UCSD-AML1 (cell line): ENCODE data around the gene SEMA5A.

Experiments
- DNase-seq: peaks from one replicate; lab custom pipeline; 2025; ENCODE audit not compliant: unreplicated experiment; lab: John Stamatoyannopoulos, UW

The SEMA5A gene

DNA sequence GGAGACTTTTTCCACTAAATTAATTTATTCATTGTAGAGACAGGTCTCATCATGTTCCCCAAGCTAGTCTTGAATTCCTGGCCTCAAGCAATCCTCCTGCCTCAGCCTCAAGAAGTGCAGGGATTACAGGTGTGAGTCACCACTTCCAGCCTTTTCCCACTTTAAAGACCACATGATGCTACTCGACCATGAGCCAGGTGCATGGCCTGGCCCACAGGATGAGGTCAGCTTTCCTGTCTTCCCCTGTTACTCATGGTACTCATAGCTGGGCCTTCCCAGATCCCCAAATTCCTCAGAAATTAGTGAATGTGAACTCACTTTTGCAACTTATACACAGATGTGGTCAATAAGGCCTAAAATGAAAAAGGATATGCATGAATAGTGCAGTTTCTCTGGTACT is 395.9 kb downstream of the SEMA5A start:
- no peak for DNase-seq

DNA sequence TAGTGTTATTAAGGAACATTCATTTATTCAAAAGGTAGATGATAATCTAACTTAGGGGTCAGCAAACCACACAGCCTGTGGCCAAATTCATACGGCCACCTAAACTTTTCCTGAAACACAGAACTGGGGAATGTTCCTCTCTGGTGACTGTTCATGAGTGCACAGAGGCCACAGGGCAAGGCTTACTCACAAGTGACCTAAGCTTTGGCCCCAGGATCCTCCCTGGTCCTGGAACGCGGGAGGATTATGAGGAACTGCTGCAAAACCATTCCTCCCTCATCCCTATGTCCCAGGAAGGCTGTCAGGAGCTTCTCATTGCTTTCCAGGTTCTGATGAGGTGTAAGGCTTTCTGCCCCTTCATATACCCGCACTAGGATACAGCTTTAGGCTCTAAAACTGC is 397.6 kb downstream of the SEMA5A start:
- DNase-seq, result no peak

- DNase-seq, result no peak
Measured at GRCh38 chr5:9140711-9141110, 405.2 kb downstream of the SEMA5A start.

DNA sequence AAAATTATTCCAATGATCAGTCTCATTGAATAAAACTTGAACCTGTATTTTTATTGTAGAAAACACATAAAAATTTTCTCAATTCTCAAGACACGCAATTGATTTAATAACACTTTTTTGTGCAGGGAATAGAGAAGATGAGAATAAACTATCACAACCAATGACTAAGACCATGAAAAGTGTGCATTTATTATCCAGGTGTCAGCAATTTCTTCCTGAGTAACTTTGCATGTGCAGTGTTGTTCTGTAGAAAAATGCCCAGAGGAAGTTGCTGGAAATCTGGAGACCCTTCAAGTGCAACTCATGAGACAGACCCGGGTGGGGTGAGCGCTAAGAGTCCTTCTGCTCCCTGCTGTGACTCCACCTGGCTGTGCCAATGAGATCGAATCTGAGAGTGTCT is 405.7 kb downstream of the SEMA5A start:
- DNase-seq, result no peak

- DNase-seq, result no peak
Measured at GRCh38 chr5:9139344-9139743, 406.5 kb downstream of the SEMA5A start.

DNA sequence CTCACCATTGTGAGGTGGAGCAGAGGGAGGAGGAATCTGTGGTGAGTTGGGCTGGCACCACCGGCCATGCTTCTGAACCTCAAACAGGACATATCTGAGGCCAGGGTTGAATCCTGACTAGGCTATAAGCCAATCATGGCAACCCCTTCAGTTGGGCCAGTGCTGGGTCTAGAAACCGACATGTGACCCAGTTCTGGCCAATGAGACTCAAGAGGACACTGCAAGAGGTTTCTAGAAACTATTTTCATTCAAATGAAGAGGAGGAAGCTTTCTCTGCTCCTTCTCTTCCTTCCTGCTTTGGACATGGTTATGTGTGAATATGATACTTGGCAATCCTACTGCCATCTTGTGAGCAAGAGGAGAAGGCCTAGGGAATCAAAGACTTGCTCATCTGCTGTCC is 417.7 kb downstream of the SEMA5A start:
- no peak for DNase-seq

GRCh38 chr5:9126490-9126889 is 419.4 kb downstream of the SEMA5A start:
- no peak for DNase-seq

DNA sequence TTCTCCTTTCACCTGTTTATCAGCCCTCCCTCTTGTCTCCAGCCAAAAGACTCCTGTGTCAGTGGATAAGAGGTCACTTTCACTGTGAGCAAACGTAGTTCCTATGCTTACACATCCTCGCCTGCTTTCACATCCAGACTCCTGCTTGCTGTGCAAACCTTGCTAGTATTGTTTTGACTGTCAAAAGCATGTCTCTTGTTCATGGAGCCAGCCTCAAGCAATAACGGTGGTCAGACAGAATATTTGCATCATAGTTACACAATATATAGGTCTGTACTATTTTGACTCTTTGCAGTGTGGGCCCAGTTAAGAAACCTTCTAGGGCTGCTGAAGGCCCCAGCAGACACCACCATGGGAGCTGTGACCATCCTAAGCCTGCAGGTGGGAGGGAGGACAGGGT is 420.0 kb downstream of the SEMA5A start:
- DNase-seq, result no peak

DNA sequence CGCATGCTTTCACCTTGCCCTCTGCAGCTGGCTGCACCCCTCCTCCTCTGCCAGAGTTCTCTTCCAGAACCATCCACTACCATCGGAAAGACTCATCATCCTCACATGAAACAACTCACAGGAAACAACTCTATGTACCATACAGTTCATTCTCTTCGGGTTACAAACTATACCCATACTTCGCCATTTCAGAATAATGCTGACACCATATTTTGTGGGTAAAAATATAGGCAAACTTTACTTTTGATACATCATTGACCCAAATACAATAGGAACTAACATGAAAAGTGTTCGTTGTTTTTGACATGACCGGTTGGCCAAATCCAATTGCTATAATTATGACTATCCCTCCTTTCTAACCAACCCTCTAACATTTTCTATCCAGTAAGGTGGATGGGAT is 421.0 kb downstream of the SEMA5A start:
- DNase-seq, result no peak

DNA sequence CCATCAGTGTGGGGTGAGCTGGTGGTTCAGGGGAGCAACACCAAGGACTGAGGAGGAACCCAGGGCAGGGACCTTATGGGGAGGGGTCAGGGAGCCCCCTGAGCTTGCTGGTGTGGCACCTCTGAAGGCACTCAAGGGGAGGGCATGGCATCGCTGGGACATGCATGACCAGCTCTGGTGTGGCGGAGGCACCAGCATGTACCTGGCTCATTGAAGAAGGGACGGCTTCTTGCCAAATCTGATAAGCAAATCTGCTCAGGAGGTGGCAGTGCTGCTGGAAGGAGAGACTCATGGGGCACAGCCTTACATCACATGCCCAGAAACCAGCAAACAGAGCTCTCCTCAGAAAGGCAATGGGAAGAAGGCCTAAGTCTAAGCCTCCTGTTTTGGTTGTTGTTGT is 421.8 kb downstream of the SEMA5A start:
- DNase-seq, result no peak

DNA sequence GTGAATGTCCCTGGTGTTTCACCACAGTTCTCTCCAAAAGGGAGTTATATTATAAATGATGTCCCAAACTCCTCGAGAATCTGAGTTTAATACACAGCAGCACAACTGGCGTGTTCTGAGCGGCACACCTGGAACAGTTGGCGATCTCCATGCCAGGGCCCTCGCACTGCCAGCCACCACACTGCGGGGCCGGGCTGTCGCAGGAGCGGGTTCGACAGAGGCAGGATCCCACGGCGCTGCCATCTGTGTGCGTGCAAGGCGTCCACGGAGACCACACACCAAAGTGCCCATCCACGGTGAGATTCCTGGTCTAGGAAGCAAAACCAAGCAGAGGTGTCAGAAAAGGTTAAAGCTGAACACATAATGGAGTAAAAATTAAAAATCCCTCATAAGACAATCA is 423.3 kb downstream of the SEMA5A start:
- no peak for DNase-seq

DNA sequence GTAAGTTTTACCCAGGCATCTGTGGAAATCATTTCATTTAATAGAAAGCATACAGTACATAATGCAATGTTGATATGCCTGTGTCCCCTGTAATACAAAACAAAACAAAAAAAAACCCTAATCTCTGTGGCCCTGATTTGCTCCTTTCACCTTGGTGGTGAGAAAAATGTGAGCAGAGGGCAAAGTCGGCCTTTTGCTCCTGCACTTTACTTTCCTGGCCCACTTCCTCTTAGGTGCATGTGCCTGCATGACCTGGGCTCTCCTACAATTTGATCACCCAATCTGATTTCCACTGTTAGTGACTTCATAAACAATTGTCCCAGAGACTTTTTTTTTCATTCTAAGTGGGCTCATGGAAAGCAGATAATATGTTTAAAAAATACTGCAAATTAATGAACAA is 424.3 kb downstream of the SEMA5A start:
- DNase-seq, result no peak

DNA sequence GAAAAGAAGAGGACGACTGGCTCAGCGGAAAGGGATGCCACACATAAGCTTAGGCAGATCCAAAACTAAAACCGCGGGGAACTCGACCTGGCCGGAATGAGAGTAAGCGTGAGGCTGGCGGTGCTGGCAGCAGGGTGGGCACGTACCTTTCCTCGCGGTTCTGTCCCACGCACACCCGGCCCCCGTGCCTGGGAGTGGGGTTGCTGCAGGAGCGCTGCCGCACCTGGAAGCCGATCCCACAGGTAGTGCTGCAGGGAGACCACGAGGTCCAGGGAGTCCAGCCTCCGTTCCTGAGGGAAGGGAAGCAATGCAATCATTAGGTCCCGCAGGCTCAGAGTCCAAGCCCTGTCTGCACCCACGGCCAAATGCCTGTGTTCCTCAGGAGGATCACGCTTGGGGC is 427.0 kb downstream of the SEMA5A start:
- DNase-seq, result no peak

GRCh38 chr5:9115093-9115492 is 430.8 kb downstream of the SEMA5A start:
- DNase-seq, result no peak

GRCh38 chr5:9112520-9113291 is 433.2 kb downstream of the SEMA5A start:
- no peak for DNase-seq

- DNase-seq, result no peak
Measured at GRCh38 chr5:9108162-9108561, 437.7 kb downstream of the SEMA5A start.

GRCh38 chr5:9105851-9106250 is 440.0 kb downstream of the SEMA5A start:
- DNase-seq, result no peak

GRCh38 chr5:9104571-9105339 is 441.1 kb downstream of the SEMA5A start:
- DNase-seq, result no peak

DNA sequence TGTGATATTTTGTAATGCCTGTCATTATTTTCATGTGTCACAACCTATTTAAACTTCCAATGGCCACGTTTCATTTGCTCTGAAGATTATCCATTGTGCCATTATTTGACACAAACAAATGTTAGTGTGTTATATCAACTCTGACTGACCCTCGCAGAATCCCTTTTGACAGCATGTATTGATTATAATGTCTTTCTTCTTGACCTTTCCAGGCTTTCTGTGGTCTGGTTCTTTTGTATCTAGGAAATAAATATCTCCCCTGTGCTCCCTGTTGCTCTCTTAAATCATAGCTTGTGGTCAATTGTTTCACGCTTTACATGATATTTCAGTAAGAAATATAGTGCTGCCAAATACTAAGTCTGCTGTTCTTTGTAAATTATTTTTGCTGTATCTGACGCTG is 442.6 kb downstream of the SEMA5A start:
- DNase-seq, result no peak

DNA sequence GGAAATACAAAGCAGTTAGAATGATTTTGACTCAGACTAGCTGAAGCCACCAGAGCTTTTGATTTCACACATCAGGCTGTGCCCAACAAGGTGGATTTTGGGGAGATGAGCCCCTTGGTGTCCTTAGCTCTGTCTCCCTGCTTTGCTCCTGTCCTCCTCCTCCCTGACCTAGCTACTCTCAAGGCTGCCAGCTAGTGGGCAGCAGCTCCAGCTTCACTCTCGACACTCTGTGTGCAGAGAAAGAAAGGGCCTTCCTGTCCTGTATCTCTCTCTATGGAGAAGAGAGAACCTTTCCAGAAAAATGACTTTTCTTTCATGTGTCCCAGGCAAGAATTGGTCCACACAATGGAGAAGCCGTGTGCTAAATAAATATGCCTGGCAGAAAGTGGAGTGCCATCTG is 446.2 kb downstream of the SEMA5A start:
- DNase-seq, result no peak

DNA sequence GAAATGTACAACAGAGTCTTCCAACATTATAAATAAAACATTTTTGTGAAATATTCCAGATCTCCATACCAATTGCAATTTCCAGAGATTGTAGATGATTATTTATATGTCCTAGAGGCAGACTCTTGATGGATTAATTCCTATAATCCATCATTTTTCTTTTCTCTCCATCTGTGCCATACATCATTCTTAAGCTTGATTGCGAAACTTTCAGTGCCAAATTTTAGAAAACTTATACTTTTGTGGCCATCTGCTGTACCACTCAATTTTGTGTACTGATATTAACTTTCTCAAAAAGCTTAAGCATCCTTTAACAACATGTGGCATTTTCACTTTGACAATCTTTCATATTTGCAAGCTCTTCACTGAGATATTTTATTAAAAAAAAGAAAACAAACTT is 446.9 kb downstream of the SEMA5A start:
- DNase-seq, result no peak

DNA sequence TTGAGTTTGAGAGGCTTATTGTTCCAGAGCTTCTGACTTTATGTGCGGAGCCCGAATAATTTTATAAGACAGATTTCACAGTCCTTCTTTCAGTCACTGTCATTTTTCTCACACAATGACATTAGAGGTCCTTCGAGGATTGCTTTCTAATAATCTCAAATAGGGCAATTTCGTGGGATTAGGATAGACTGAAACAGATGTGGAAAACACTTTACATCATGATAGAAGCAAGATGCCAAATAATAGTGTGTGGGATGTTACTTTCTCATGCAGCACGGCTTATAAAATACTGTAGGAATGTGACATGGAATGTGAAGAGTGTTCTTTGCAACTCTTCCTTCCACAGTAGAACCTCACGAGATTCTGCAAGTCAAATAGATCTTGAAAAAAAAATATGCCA is 451.3 kb downstream of the SEMA5A start:
- DNase-seq, result no peak
